ENCODE data around the gene PSMD8.

DNA sequence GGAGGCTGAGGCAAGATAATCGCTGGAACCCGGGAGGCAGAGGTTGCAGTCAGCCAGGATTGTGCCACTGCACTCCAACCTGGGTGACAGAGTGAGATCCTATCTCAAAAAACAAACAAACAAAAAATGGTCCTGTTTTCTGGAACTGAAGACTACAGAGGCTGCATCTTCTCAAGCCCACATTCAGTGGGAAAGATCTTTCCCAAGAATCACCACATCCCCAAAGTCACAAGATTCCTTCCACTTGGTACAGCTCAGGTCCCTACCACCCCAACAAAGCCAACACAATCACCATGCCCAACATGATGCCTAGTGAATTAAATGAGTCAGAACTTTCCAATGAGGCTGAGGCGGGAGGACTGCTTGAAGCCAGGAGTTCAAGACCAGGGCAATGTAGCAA is 23.5 kb upstream of the PSMD8 start:
- TF ChIP-seq, protein P1, sequence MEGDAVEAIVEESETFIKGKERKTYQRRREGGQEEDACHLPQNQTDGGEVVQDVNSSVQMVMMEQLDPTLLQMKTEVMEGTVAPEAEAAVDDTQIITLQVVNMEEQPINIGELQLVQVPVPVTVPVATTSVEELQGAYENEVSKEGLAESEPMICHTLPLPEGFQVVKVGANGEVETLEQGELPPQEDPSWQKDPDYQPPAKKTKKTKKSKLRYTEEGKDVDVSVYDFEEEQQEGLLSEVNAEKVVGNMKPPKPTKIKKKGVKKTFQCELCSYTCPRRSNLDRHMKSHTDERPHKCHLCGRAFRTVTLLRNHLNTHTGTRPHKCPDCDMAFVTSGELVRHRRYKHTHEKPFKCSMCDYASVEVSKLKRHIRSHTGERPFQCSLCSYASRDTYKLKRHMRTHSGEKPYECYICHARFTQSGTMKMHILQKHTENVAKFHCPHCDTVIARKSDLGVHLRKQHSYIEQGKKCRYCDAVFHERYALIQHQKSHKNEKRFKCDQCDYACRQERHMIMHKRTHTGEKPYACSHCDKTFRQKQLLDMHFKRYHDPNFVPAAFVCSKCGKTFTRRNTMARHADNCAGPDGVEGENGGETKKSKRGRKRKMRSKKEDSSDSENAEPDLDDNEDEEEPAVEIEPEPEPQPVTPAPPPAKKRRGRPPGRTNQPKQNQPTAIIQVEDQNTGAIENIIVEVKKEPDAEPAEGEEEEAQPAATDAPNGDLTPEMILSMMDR (conservative IDR thresholded peaks at IDR 0.05; ENCODE audit: low read length) = no peak
- TF ChIP-seq EZH2phosphoT487 (IDR thresholded peaks at IDR 0.05; ENCODE audit: borderline replicate concordance) = no peak
